Activated T-cell treated with anti-CD3 and anti-CD28 coated beads for 24 hours (primary cell): ENCODE data around the gene ZNF385D.

Experiments
- DNase-seq: peaks from one replicate; pipeline ENCODE4 v3.0.0-alpha.2; 2020; ENCODE audit warnings: low read depth

The ZNF385D gene, protein sequence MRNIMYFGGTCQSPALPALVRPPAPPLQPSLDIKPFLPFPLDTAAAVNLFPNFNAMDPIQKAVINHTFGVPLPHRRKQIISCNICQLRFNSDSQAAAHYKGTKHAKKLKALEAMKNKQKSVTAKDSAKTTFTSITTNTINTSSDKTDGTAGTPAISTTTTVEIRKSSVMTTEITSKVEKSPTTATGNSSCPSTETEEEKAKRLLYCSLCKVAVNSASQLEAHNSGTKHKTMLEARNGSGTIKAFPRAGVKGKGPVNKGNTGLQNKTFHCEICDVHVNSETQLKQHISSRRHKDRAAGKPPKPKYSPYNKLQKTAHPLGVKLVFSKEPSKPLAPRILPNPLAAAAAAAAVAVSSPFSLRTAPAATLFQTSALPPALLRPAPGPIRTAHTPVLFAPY

GRCh38 chr3:21750831-21751391 is at the start of gene ZNF385D:
ZNF385D (minus strand) TSS chr3:21751210; CDS start chr3:21750916, 294 bp downstream.
- no peak for DNase-seq

DNA sequence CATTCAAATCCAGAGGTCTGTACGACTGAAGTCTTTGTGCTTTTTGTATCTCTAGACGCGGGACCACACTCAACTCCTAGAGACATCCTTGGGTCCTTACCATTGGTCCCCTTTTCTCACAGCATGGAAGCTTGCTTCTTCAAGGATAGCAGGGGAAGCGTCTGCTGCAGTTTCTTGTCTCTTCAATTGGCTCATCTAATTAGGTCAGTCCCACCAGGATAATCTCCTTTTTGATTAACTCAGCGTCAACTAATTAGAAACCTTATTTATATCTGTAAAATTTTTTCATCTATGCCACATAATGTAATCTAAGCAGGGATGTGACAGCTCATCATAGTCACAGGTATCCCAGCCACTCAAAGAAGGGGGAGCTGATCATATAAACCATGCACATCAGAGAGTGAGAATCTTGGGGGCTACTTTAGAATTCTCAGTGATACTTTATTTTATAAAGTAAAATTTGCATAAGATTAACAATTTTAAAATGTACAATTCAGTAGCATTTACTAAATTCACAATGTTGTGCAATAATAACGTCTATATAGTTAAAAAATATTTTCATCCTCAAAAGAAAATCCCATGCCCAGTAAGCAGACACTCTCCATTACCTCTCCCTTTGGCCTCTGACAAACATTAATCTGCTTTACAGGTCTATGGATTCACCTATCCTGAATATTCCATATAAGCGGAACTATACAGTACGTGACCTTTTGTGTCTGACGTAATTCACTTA is 47.5 kb upstream of the ZNF385D start:
- DNase-seq, result no peak

DNA sequence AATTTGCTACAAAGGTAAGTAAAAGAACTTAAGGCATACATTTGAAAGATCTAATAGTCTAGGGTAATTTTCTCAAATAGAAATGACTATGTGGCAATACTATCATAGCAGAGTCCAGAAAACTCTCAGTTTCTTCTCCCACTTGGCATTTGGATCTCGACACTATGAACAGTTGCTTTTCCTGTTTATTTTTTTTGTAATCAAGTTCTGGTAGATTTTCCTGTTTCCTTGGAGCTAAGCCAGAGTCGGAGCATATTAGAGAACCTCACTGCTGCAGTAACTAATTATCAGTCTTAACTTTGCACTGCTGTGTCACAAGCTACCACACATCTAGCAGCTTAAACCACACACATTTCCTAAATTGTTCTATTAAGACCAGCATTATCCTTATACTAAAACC is 44.9 kb upstream of the ZNF385D start:
- no peak for DNase-seq

DNA sequence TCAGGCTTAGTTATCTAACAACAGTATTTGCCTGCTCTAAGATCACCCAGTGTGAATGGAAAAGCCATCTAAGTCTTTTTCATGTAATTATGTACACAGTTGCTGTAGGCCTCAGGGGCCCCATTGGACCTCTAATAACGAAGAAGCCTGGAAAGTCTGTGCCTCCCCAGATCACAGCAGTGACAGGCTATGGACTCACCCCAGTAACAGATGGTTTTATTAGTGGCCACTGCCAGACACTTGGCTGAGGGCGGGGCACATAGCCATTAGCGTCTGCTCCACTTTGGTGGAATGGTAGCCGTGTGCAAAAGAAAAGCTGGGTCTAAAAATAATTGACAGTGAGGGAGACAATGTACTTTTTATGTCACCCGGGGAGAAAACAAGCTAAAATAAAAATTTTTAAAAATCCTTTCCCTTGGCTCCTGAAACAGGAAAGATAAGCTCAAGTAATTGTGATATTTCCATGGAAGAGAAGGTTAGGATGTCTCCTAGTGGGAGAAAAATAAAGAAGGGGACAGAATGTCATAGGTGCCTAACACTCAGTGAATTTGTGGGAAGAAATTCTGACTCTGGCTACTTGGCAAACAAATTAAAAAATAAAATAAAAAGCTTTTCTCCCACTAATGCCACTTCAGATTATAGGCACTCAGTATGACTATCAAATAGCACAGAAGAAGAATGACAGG is 44.3 kb upstream of the ZNF385D start:
- DNase-seq, result no peak

GRCh38 chr3:21794291-21794690 is 43.3 kb upstream of the ZNF385D start:
- DNase-seq, result no peak

DNA sequence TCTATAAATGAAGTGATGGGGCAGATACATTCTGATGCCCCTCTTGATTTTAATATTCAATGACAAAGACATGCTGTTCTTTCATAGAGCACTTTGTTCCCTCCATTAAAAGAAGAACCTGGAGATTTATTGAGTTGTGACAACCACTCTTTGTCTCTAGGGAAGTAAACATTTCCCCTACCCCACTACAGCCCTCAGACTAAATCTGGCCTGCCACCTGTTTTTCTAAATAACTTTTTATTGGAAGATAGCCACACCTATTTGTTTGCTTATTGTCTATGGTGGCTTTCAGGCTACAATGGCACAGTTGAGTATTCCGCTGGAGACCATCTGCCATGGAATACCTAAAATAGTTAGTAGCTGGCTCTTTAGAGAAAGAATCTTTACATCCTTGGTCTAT is 41.2 kb upstream of the ZNF385D start:
- DNase-seq, result no peak

- DNase-seq, result no peak
Measured at GRCh38 chr3:21791356-21791755, 40.3 kb upstream of the ZNF385D start.

DNA sequence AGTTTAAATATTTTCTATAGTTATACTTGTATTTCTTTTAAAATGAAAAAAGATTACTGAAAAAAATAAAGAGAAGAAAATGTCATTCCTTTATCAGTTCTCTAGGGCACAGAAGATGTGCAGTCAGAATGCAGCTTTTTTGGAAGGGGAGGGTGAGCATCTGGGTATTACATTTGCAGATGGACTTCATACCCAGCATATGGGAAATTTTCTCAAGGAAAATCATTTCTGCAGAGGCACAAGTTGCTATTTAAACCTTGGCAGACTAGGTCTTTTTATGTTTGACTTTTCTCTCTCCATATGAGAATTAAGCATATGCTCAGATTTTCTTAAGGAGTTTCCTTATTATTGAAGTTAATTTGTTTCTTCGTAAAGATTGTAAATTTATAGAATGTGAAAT is 39.5 kb upstream of the ZNF385D start:
- no peak for DNase-seq

- no peak for DNase-seq
Measured at GRCh38 chr3:21789730-21790129, 38.7 kb upstream of the ZNF385D start.

- DNase-seq, result no peak
Measured at GRCh38 chr3:21786438-21786797, 35.4 kb upstream of the ZNF385D start.

GRCh38 chr3:21785765-21786437 is 34.9 kb upstream of the ZNF385D start:
- DNase-seq, result no peak

DNA sequence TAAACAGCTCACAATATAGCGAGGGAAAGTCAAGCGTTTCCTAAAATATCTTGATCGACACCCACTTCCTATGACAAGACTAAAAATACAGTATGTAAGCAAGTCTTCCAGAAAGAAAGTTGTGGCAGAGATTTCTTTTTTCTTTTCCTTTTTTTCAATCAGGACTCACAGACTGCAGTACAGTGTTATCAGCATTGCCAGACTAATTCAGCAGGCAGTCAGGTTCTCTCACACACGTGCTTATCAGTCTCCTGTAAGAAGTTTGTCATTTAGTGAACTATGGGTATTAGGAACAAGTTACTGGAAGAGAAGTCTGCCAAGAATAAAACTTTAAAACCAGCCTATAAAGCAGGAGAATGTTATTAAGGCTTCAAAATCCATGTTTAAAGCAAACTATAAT is 32.8 kb upstream of the ZNF385D start:
- DNase-seq, result no peak

DNA sequence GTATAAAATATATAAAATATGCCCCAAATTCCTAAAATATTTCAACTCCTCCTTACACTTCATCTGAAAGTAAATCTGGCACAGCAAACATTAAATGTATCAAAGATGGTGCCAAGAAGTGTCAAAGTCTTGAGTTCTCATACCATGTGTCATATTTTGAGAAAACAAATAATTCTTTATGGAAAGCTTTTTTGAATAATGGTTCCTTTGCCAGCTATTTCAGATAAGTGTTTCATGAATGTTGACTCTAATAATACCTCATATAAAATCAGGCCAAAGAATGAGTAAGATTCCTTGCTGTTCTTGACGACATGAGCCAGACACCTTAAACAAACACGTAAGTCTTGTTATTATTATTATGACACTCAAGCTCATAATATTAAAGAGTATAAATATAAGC is 30.3 kb upstream of the ZNF385D start:
- no peak for DNase-seq

DNA sequence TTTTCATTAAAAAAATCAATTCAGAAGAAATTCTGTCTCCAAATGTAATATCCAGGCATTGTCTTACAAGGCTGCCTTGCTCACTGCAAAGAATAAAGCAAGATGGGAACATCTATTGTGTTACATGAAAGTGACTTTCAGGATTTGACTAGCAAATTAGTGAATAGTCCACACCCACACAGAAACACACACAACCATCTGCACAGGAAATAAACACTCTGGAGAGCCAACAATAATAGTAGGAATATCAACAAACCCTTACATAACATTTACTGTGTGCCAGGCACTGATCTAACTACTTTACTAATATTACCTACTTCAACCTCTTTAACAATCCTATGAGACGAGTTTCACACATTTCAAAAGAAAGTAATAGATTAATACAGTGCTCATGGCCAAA is 28.9 kb upstream of the ZNF385D start:
- DNase-seq, result no peak

GRCh38 chr3:21778715-21779114 is 27.7 kb upstream of the ZNF385D start:
- no peak for DNase-seq

GRCh38 chr3:21777821-21778220 is 26.8 kb upstream of the ZNF385D start:
- DNase-seq, result no peak

GRCh38 chr3:21766002-21766401 is 15.0 kb upstream of the ZNF385D start:
- no peak for DNase-seq

DNA sequence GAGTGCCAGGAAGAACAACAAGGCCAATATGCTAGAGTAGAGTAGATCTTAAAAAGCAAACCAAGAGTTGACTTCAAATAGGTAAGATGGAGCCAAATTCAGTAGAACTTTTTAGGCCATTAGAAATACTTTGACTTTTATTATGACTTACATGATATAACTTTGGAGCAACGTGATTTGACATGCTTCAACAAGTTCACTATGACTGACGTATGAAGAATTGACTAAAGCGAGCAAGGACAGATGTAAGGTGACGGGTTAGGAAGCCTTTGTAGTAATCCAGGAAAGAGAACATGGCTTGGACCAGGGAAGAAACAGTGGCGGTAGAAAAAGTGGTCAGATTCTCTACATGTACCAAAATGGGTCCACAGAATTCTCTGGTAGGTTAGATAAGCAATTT is 4.9 kb upstream of the ZNF385D start:
- DNase-seq, result no peak

- DNase-seq, result no peak
Measured at GRCh38 chr3:21754839-21755238, 3.8 kb upstream of the ZNF385D start.

DNA sequence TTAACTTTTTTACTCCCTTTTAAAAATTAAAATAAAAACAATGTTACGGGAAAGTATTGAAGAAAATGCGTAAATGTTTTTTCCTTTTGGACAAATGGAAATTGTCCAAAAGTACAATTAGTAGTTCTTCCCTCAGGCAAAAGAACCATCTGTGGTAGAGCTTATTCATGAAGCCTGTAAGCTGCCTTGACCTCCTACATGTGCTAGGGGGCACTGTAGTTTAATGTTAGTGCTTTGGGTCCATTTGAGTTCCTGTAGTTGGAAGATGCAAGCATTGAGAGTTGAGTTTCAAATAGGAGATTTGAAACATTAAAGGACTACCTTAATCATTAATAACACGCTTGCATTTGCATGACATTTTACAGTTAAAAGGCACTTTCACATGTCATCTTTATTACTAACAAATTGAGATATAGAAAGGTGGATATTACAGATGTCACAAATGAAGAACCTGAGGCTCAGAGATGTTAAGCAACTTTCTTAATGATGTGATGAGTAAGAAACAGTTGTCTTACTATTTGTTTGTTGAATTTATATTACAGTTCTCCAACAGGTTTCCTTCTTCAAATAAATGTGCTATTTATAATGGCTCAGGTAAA is 1.8 kb upstream of the ZNF385D start:
- DNase-seq, result no peak

DNA sequence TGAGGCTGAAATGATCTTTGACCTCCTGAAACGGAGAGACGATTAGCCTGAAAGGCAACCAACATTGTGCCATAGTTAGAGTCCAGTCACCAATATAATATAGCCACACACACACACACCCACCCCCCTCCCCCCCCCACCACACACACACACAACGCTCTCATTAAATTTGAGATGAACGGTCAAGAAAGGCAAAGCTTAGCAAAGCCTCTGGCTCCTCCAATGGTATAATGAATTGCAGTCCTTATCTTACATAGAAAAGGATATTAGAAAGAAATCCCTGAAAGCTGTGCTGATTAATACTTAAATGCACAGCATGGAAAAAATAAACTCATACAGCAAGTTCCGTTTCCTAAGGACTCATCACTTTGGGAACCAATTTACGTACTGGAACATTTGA is 876 bp upstream of the ZNF385D start:
- DNase-seq, result no peak
